ENCODE data around the gene LDHD.

- no peak for TF ChIP-seq CTCF (optimal IDR thresholded peaks at IDR 0.05 in 1 of 3, IDR thresholded peaks at IDR 0.05 in 1 of 3, conservative IDR thresholded peaks at IDR 0.05 in 1 of 3; ENCODE audit: extremely low read depth in 1 of 3, insufficient read depth in 2 of 3, low read length in 3 of 3)
- no peak for TF ChIP-seq EZH2 (IDR thresholded peaks at IDR 0.05; ENCODE audit: low read length)
These were observed 36.2 kb downstream of the LDHD start for GRCh38 chr16:75080205-75081029.

Data from keratinocyte (primary cell).